SK-N-SH treated with all-trans-retinoic acid at 6 μM for 48 hours (cell line): Measurements from ENCODE around the gene ADGRB3.

ENCODE experiments used
- ATAC-seq: fragments of 200-7000 bp; cut with Tn5 transposase; 3 replicates; pipeline ENCODE4 v1.9.1; 2020; ENCODE audit warnings: mild to moderate bottlenecking, moderate library complexity
- ARNTL ChIP-seq: fragments of 450-650 bp; formaldehyde crosslinking; IDR thresholded peaks from 2 replicates; pipeline ENCODE4 v1.5.0; 2020; ENCODE audit warnings: low read depth, mild to moderate bottlenecking, moderate library complexity, borderline replicate concordance
- BACH2 ChIP-seq: fragments of 250-450 bp; sonication (Bioruptor Pico); IDR thresholded peaks from 2 replicates; pipeline ENCODE4 v1.9.0; 2021; ENCODE audit warnings: mild to moderate bottlenecking, borderline replicate concordance
- CSDC2 ChIP-seq: fragments of 250-450 bp; sonication (Bioruptor Pico); IDR thresholded peaks from 2 replicates; pipeline ENCODE4 v1.5.0; 2020; ENCODE audit warnings: mild to moderate bottlenecking, moderate library complexity
- ESRRG ChIP-seq: fragments of 250-450 bp; sonication (Bioruptor Pico); IDR thresholded peaks from 2 replicates; pipeline ENCODE4 v1.6.1; 2021; ENCODE audit warnings: mild to moderate bottlenecking
- GLIS3 ChIP-seq: fragments of 250-450 bp; sonication (Bioruptor Pico); IDR thresholded peaks from 2 replicates; pipeline ENCODE4 v1.5.0; 2020; ENCODE audit warnings: mild to moderate bottlenecking, moderate library complexity
- OSR1 ChIP-seq: fragments of 250-450 bp; sonication (Bioruptor Pico); IDR thresholded peaks from 2 replicates; pipeline ENCODE4 v1.8.0; 2022; ENCODE audit warnings: moderate library complexity, mild to moderate bottlenecking, inconsistent platforms
- PPARA ChIP-seq: fragments of 250-450 bp; sonication (Bioruptor Pico); IDR thresholded peaks from 2 replicates; pipeline ENCODE4 v1.5.0; 2020; ENCODE audit warnings: mild to moderate bottlenecking, borderline replicate concordance
- RARB ChIP-seq: fragments of 250-450 bp; sonication (Bioruptor Pico); IDR thresholded peaks from 2 replicates; pipeline ENCODE4 v1.8.0; 2021; ENCODE audit warnings: mild to moderate bottlenecking, moderate library complexity
- SNAI2 ChIP-seq: fragments of 250-450 bp; sonication (Bioruptor Pico); IDR thresholded peaks from 2 replicates; pipeline ENCODE4 v1.5.0; 2020; ENCODE audit warnings: mild to moderate bottlenecking, moderate library complexity
- TCF4 ChIP-seq: fragments of 250-450 bp; sonication (Bioruptor Pico); IDR thresholded peaks from 2 replicates; pipeline ENCODE4 v1.8.0; 2021; ENCODE audit warnings: mild to moderate bottlenecking, moderate library complexity, borderline replicate concordance
- TOX ChIP-seq: fragments of 250-450 bp; sonication (Bioruptor Pico); IDR thresholded peaks from 2 replicates; pipeline ENCODE4 v1.8.0; 2021; ENCODE audit warnings: mild to moderate bottlenecking, moderate library complexity, borderline replicate concordance
- ZC3H10 ChIP-seq: fragments of 250-450 bp; sonication (Bioruptor Pico); IDR thresholded peaks from 2 replicates; pipeline ENCODE4 v1.5.1; 2021; ENCODE audit warnings: mild to moderate bottlenecking, moderate library complexity
- ZFP3 ChIP-seq: fragments of 250-450 bp; sonication (Bioruptor Pico); IDR thresholded peaks from 2 replicates; pipeline ENCODE4 v1.5.0; 2020; ENCODE audit warnings: mild to moderate bottlenecking, moderate library complexity
- ZFP30 ChIP-seq: fragments of 450-650 bp; formaldehyde crosslinking; IDR thresholded peaks from 2 replicates; pipeline ENCODE4 v1.5.0; 2022; ENCODE audit warnings: mild to moderate bottlenecking, moderate library complexity
- ZNF565 ChIP-seq: fragments of 450-650 bp; formaldehyde crosslinking; conservative IDR thresholded peaks from 2 replicates; pipeline ENCODE4 v1.5.0; 2020; ENCODE audit warnings: low read depth, mild to moderate bottlenecking, moderate library complexity
- ZNF70 ChIP-seq: fragments of 450-650 bp; formaldehyde crosslinking; IDR thresholded peaks from 2 replicates; pipeline ENCODE4 v1.5.0; 2020; ENCODE audit warnings: mild to moderate bottlenecking, moderate library complexity
- ZNF8 ChIP-seq: fragments of 450-650 bp; formaldehyde crosslinking; IDR thresholded peaks from 2 replicates; pipeline ENCODE4 v1.5.0; 2020; ENCODE audit warnings: mild to moderate bottlenecking, moderate library complexity
- TF ChIP-seq, protein P1 (sequence below): fragments of 250-450 bp; sonication (Bioruptor Pico); IDR thresholded peaks from 2 replicates; pipeline ENCODE4 v1.5.1; 2021; ENCODE audit warnings: mild to moderate bottlenecking, moderate library complexity
- TF ChIP-seq, protein P2 (sequence below): fragments of 250-450 bp; sonication (Bioruptor Pico); IDR thresholded peaks from 2 replicates; pipeline ENCODE4 v1.8.0; 2020; ENCODE audit warnings: mild to moderate bottlenecking, moderate library complexity, borderline replicate concordance
- TF ChIP-seq, protein P3 (sequence below): fragments of 250-450 bp; sonication (Bioruptor Pico); IDR thresholded peaks from 2 replicates; pipeline ENCODE4 v1.5.1; 2020; ENCODE audit warnings: low read depth, mild to moderate bottlenecking, moderate library complexity
- TF ChIP-seq, protein P4 (sequence below): fragments of 250-450 bp; sonication (Bioruptor Pico); IDR thresholded peaks from 2 replicates; pipeline ENCODE4 v1.5.0; 2020; ENCODE audit warnings: mild to moderate bottlenecking, moderate library complexity

The ADGRB3 gene

DNA sequence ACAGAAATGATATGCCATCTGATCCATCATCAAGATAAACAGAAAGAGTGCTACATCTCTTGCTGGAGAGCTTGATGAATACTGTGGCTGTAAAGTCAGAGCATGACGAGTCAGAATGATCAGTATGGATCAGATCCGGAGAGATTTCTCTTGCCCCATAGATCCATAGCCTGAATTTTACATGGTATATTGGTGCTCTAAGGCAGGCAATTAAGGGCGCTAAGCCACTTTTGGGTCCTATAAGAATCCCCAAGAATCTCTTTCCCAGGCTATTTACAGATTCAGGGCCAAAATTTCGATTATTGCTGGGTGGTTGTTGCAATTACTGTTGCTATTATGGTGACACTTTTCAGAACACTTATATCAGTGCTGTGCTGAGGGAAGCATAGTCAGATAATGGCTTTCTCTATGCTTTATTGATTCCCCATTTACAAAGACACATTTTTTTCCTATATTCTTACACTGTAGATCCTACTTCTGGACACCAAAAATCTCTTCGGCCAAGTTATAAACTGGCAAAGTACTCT, 94.4 kb downstream of the ADGRB3 start:
- TF ChIP-seq CSDC2 (CRISPR knock-in tag) (no peak), ZNF8 (CRISPR knock-in tag) (no peak), SNAI2 (no peak), TOX (CRISPR knock-in tag) (no peak), ARNTL (CRISPR knock-in tag) (no peak), PPARA (CRISPR knock-in tag) (no peak), ESRRG (no peak)
- ATAC-seq, result no peak

DNA sequence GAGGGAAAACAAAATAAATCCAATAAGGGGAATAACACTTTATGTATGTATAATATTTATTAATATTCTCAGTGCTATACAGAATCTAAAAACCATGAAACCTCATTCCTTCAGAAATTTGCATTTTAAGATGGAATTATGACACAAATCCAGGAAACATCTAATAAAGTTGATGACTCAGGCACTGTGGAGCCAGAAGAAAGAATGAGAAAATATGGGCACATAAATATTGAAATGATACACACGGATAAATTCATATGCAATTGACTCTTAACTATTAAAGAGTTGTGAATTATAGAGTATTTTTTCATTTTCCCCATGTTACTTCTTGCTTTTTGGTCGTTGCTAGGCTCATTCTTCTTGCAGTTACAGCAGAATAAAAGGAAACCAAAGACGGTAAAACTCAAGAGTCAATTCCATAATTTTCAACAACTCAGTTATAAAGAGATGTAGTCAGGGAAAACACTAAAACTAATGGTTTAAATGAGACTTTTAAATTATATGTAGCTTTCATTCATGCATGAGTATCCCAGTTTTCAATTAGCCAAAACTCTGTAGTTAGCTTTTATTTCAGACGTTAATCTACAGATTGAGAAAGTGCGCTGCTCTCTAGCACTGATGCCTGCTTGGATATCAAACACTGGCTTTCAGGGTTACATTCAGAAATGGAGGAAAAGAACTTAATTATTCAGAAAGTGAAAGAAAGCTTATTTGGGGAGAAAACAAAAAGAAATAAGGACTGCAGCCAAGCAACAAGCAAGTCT, 95.4 kb downstream of the ADGRB3 start:
- ATAC-seq, result no peak
- TF ChIP-seq BACH2 (CRISPR knock-in tag) (no peak), SNAI2 (no peak), TCF4 (CRISPR knock-in tag) (no peak), RARB (CRISPR knock-in tag) (no peak), CSDC2 (CRISPR knock-in tag) (no peak), ZFP30 (no peak), GLIS3 (CRISPR knock-in tag) (no peak), ZFP3 (CRISPR knock-in tag) (no peak)
- TF ChIP-seq, protein P1, sequence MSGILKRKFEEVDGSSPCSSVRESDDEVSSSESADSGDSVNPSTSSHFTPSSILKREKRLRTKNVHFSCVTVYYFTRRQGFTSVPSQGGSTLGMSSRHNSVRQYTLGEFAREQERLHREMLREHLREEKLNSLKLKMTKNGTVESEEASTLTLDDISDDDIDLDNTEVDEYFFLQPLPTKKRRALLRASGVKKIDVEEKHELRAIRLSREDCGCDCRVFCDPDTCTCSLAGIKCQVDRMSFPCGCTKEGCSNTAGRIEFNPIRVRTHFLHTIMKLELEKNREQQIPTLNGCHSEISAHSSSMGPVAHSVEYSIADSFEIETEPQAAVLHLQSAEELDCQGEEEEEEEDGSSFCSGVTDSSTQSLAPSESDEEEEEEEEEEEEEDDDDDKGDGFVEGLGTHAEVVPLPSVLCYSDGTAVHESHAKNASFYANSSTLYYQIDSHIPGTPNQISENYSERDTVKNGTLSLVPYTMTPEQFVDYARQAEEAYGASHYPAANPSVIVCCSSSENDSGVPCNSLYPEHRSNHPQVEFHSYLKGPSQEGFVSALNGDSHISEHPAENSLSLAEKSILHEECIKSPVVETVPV, result no peak
- TF ChIP-seq, protein P2, sequence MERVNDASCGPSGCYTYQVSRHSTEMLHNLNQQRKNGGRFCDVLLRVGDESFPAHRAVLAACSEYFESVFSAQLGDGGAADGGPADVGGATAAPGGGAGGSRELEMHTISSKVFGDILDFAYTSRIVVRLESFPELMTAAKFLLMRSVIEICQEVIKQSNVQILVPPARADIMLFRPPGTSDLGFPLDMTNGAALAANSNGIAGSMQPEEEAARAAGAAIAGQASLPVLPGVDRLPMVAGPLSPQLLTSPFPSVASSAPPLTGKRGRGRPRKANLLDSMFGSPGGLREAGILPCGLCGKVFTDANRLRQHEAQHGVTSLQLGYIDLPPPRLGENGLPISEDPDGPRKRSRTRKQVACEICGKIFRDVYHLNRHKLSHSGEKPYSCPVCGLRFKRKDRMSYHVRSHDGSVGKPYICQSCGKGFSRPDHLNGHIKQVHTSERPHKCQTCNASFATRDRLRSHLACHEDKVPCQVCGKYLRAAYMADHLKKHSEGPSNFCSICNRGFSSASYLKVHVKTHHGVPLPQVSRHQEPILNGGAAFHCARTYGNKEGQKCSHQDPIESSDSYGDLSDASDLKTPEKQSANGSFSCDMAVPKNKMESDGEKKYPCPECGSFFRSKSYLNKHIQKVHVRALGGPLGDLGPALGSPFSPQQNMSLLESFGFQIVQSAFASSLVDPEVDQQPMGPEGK (CRISPR knock-in tag), result no peak
- TF ChIP-seq, all 23 proteins: peak for 0

DNA sequence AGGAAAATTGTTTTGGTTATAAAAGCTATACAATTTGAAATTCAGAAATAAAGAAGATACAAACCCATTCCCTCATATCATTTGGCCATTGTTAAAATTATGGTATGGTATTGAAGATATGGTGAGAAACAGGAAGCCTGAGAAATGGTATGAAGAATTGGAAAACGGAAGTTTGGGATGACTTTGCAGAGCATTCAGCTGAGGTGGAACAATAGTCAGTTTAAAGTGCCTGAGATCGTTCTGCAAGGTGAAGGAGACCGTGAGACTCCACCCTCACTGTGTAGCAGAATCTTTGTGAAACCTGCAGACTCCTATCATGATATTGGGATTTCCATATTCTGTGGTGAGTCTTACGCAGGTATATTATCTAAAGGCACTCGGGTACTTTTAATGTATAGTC, 97.3 kb downstream of the ADGRB3 start:
- no peak for ATAC-seq
- no peak for TF ChIP-seq ZC3H10 (CRISPR knock-in tag)
- TF ChIP-seq OSR1 (CRISPR knock-in tag), result no peak
- TF ChIP-seq, protein P1, result no peak
- TF ChIP-seq ZFP3 (CRISPR knock-in tag), result no peak
- no peak for TF ChIP-seq ZNF70 (CRISPR knock-in tag)
- no peak for TF ChIP-seq ARNTL (CRISPR knock-in tag)
- TF ChIP-seq RARB (CRISPR knock-in tag), result no peak
- no peak for TF ChIP-seq ZFP30
- TF ChIP-seq, protein P3, sequence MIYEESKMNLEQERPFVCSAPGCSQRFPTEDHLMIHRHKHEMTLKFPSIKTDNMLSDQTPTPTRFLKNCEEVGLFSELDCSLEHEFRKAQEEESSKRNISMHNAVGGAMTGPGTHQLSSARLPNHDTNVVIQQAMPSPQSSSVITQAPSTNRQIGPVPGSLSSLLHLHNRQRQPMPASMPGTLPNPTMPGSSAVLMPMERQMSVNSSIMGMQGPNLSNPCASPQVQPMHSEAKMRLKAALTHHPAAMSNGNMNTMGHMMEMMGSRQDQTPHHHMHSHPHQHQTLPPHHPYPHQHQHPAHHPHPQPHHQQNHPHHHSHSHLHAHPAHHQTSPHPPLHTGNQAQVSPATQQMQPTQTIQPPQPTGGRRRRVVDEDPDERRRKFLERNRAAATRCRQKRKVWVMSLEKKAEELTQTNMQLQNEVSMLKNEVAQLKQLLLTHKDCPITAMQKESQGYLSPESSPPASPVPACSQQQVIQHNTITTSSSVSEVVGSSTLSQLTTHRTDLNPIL (CRISPR knock-in tag), result no peak
- no peak for TF ChIP-seq TCF4 (CRISPR knock-in tag)
- TF ChIP-seq CSDC2 (CRISPR knock-in tag), result no peak
- TF ChIP-seq SNAI2, result no peak
- no peak for TF ChIP-seq ZNF565 (CRISPR knock-in tag)
- no peak for TF ChIP-seq GLIS3 (CRISPR knock-in tag)
- TF ChIP-seq, protein P4, sequence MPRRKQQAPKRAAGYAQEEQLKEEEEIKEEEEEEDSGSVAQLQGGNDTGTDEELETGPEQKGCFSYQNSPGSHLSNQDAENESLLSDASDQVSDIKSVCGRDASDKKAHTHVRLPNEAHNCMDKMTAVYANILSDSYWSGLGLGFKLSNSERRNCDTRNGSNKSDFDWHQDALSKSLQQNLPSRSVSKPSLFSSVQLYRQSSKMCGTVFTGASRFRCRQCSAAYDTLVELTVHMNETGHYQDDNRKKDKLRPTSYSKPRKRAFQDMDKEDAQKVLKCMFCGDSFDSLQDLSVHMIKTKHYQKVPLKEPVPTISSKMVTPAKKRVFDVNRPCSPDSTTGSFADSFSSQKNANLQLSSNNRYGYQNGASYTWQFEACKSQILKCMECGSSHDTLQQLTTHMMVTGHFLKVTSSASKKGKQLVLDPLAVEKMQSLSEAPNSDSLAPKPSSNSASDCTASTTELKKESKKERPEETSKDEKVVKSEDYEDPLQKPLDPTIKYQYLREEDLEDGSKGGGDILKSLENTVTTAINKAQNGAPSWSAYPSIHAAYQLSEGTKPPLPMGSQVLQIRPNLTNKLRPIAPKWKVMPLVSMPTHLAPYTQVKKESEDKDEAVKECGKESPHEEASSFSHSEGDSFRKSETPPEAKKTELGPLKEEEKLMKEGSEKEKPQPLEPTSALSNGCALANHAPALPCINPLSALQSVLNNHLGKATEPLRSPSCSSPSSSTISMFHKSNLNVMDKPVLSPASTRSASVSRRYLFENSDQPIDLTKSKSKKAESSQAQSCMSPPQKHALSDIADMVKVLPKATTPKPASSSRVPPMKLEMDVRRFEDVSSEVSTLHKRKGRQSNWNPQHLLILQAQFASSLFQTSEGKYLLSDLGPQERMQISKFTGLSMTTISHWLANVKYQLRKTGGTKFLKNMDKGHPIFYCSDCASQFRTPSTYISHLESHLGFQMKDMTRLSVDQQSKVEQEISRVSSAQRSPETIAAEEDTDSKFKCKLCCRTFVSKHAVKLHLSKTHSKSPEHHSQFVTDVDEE, result no peak
- TF ChIP-seq ESRRG, result no peak
- no peak for TF ChIP-seq PPARA (CRISPR knock-in tag)
